ENCODE measurements around the gene YY1. TPM values are rescaled to one million over a fixed set of nuclear protein-coding genes. Genes with fewer than 3 reads are reported as not detected.
"Not testable (repeated sequence)": the region's sequence is repeated elsewhere in the genome, so short reads cannot be mapped to it uniquely, and the experiment has no call there.

YY1 gene
- total RNA-seq, 1 experiment from 2014 or later = 73.3 TPM

- no peaks in the 10 kb centered on the region for H3K9me3 Mint-ChIP-seq (ENCODE audit: unreplicated experiment)
- no TSS peak for BruUV-seq (replicated peaks)
- no peaks in the 10 kb centered on the region for H3K27me3 Mint-ChIP-seq (ENCODE audit: insufficient read depth, unreplicated experiment)
- ChIA-PET POLR2A (interaction anchor here (0.7 to 2.0 kb wide), 3 partner anchors 9 to 14 kb away, joined by 3 to 9 read pairs (median 7); no protein-coding TSS in a partner anchor), CTCF (interaction anchor here (0.7 to 1.7 kb wide), 4 partner anchors 10 to 111 kb away, joined by 3 to 6 read pairs (median 4); no protein-coding TSS in a partner anchor)
- intact Hi-C loops (cut with micrococcal nuclease) = no loop called here
- no peak for DNase-seq (ENCODE audit: unreplicated experiment)
- no peak for TF ChIP-seq CTCF (IDR thresholded peaks at IDR 0.05; ENCODE audit: unreplicated experiment)
- no peak overlapping the region for H3K27ac Mint-ChIP-seq (ENCODE audit: low read depth, unreplicated experiment)
- H3K4me3 Mint-ChIP-seq (ENCODE audit: unreplicated experiment) = no peak overlapping the region
- no peaks in the 10 kb centered on the region for H3K36me3 Mint-ChIP-seq (ENCODE audit: insufficient read depth, unreplicated experiment)
- no peaks in the 10 kb centered on the region for H3K4me1 Mint-ChIP-seq (ENCODE audit: insufficient read depth, unreplicated experiment)
Measured at GRCh38 chr14:100224229-100224866, 14.6 kb upstream of the YY1 start.

- Mint-ChIP-seq H3K4me1 (ENCODE audit: insufficient read depth, unreplicated experiment) (no peaks in the 10 kb centered on the region), H3K36me3 (ENCODE audit: insufficient read depth, unreplicated experiment) (peaks cover 4% of the 10 kb centered on the region), H3K27me3 (ENCODE audit: insufficient read depth, unreplicated experiment) (no peaks in the 10 kb centered on the region), H3K9me3 (ENCODE audit: unreplicated experiment) (no peaks in the 10 kb centered on the region), H3K4me3 (ENCODE audit: unreplicated experiment) (no peak overlapping the region), H3K27ac (ENCODE audit: low read depth, unreplicated experiment) (no peak overlapping the region)
- ChIA-PET CTCF (interaction anchor here (1.6 to 1.7 kb wide), 2 partner anchors 10 to 32 kb away, joined by 5 to 6 read pairs; no protein-coding TSS in a partner anchor), POLR2A (interaction anchor here (0.7 kb wide), 2 partner anchors 11 to 13 kb away, joined by 3 to 5 read pairs; no protein-coding TSS in a partner anchor)
- intact Hi-C loops (cut with micrococcal nuclease) = no loop called here
- DNase-seq (ENCODE audit: unreplicated experiment) = no peak
- no peak for TF ChIP-seq CTCF (IDR thresholded peaks at IDR 0.05; ENCODE audit: unreplicated experiment)
- BruUV-seq (replicated peaks) = no TSS peak
Measured at GRCh38 chr14:100225169-100225568, 13.8 kb upstream of the YY1 start.

GRCh38 chr14:100230361-100230760 lies 8.6 kb upstream of the YY1 start:
- POLR2A ChIA-PET = no interaction called here
- no peak overlapping the region for H3K4me3 Mint-ChIP-seq (ENCODE audit: unreplicated experiment)
- no peaks in the 10 kb centered on the region for H3K9me3 Mint-ChIP-seq (ENCODE audit: unreplicated experiment)
- no TSS peak for BruUV-seq (replicated peaks)
- TF ChIP-seq CTCF (IDR thresholded peaks at IDR 0.05; ENCODE audit: unreplicated experiment) = no peak
- intact Hi-C loops (cut with micrococcal nuclease) = no loop called here
- DNase-seq (ENCODE audit: unreplicated experiment) = no peak
- H3K4me1 Mint-ChIP-seq (ENCODE audit: insufficient read depth, unreplicated experiment) = no peaks in the 10 kb centered on the region
- peak overlapping the region; percentile 33 for H3K27ac Mint-ChIP-seq (ENCODE audit: low read depth, unreplicated experiment)
- peaks cover 22% of the 10 kb centered on the region for H3K36me3 Mint-ChIP-seq (ENCODE audit: insufficient read depth, unreplicated experiment)
- no peaks in the 10 kb centered on the region for H3K27me3 Mint-ChIP-seq (ENCODE audit: insufficient read depth, unreplicated experiment)
- CTCF ChIA-PET = interaction anchor here (0.6 kb wide), 1 partner anchor 470 kb away, joined by 3 read pairs; no protein-coding TSS in a partner anchor

- DNase-seq (ENCODE audit: unreplicated experiment) = no peak
- intact Hi-C loops (cut with micrococcal nuclease) = no loop called here
- CTCF ChIA-PET = interaction anchor here (0.6 to 1.9 kb wide), 4 partner anchors 10 to 41 kb away, joined by 3 to 7 read pairs (median 5); no protein-coding TSS in a partner anchor
- Mint-ChIP-seq H3K27ac (ENCODE audit: low read depth, unreplicated experiment) (no peak overlapping the region), H3K9me3 (ENCODE audit: unreplicated experiment) (no peaks in the 10 kb centered on the region), H3K36me3 (ENCODE audit: insufficient read depth, unreplicated experiment) (peaks cover 31% of the 10 kb centered on the region), H3K4me1 (ENCODE audit: insufficient read depth, unreplicated experiment) (peaks cover 15% of the 10 kb centered on the region), H3K27me3 (ENCODE audit: insufficient read depth, unreplicated experiment) (no peaks in the 10 kb centered on the region), H3K4me3 (ENCODE audit: unreplicated experiment) (no peak overlapping the region)
- POLR2A ChIA-PET = interaction anchor here (0.7 to 5.7 kb wide), 4 partner anchors 20 to 1638 kb away, joined by 3 to 45 read pairs (median 34); no protein-coding TSS in a partner anchor
- BruUV-seq (replicated peaks) = no TSS peak
- TF ChIP-seq CTCF (IDR thresholded peaks at IDR 0.05; ENCODE audit: unreplicated experiment) = no peak
Measured at GRCh38 chr14:100234511-100234910, 4.4 kb upstream of the YY1 start.

- H3K9me3 Mint-ChIP-seq (ENCODE audit: unreplicated experiment); BruUV-seq (replicated peaks); H3K27me3 Mint-ChIP-seq (ENCODE audit: insufficient read depth, unreplicated experiment); DNase-seq (ENCODE audit: unreplicated experiment): not testable (repeated sequence)
- Mint-ChIP-seq H3K36me3 (ENCODE audit: insufficient read depth, unreplicated experiment) (peaks cover 27% of the 10 kb centered on the region), H3K4me3 (ENCODE audit: unreplicated experiment) (peak overlapping the region; percentile 81), H3K4me1 (ENCODE audit: insufficient read depth, unreplicated experiment) (peaks cover 15% of the 10 kb centered on the region), H3K27ac (ENCODE audit: low read depth, unreplicated experiment) (peak overlapping the region; percentile 77)
- ChIA-PET POLR2A (interaction anchor here (0.7 to 5.7 kb wide), 13 partner anchors 11 to 205 kb away, joined by 3 to 45 read pairs (median 7); a partner anchor contains a TSS), CTCF (interaction anchor here (0.9 to 2.9 kb wide), 4 partner anchors 8 to 129 kb away, joined by 3 to 9 read pairs (median 4); no protein-coding TSS in a partner anchor)
- intact Hi-C loops (cut with micrococcal nuclease) = loop anchor here (2.0 kb wide), 1 partner anchor 44 kb away; no protein-coding TSS in a partner anchor
Measured at GRCh38 chr14:100236271-100236818, 2.6 kb upstream of the YY1 start.

Data from MCF 10A (cell line).